ENCODE results near the gene TRAPPC10.

The TRAPPC10 gene

GRCh38 chr21:44058652-44058964 lies 46.5 kb downstream of the TRAPPC10 start:
- no peak overlapping the region for H3K4me3 ChIP-seq (replicated peaks in 1 of 2; ENCODE audit: low read depth in 2 of 2, low read length in 2 of 2)
- no peak for DNase-seq (ENCODE audit: low read depth in 2 of 2)
- TF ChIP-seq CTCF (IDR thresholded peaks at IDR 0.05; ENCODE audit: low read depth, low read length), result no peak

GRCh38 chr21:44058981-44059380 lies 46.9 kb downstream of the TRAPPC10 start:
- TF ChIP-seq CTCF (IDR thresholded peaks at IDR 0.05; ENCODE audit: low read depth, low read length), result no peak

DNA sequence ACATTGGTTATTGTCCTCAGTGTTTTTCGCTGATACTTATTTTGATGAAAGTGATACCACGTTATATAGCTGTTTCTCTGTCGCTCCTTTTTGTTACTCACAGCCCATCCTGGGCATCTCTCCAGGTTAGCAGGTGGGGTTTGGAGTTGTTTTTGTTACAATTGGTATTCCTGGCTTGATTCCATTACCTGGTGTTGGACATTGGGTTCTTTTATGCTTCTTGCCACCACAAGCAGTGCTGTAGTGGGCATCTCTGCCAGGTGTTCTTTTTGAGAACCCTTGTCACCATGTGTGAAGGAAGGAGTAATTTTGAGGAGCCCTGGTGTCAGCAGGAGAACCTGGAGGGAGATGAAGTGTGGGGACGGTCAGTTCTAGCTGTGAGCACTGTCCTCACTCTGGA lies 47.6 kb downstream of the TRAPPC10 start:
- no peak for DNase-seq (ENCODE audit: low read depth in 2 of 2)
- H3K4me3 ChIP-seq (replicated peaks in 1 of 2; ENCODE audit: low read depth in 2 of 2, low read length in 2 of 2), result no peak overlapping the region
- no peak for TF ChIP-seq CTCF (IDR thresholded peaks at IDR 0.05; ENCODE audit: low read depth, low read length)

More at GRCh38 chr21:44058981-44059380, 46.9 kb downstream of the TRAPPC10 start:
- H3K4me3 ChIP-seq (replicated peaks in 1 of 2; ENCODE audit: low read depth in 2 of 2, low read length in 2 of 2), result no peak overlapping the region
- no peak for DNase-seq (ENCODE audit: low read depth in 2 of 2)

DNA sequence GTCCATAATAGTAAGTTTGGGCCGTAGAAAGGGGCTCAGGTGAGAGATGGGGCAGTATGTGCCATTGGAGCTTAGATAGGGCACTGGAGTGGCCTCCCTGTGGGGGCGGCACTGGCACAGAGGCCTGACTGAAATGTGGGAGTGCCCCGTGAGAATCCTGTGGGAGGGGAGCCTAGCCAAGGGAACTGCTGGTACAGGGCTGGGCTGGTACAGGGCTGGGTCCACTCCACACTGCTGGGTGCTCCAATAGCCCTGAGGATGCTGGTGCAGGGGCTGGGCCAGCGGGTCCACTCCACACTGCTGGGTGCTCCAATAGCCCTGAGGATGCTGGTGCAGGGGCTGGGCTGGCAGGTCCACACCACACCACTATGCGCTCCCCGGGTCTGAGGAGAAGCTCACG lies 50.3 kb downstream of the TRAPPC10 start:
- no peak for DNase-seq (ENCODE audit: low read depth in 2 of 2)
- H3K4me3 ChIP-seq (replicated peaks in 1 of 2; ENCODE audit: low read depth in 2 of 2, low read length in 2 of 2), result no peak overlapping the region
- no peak for TF ChIP-seq CTCF (IDR thresholded peaks at IDR 0.05; ENCODE audit: low read depth, low read length)

- TF ChIP-seq CTCF (IDR thresholded peaks at IDR 0.05; ENCODE audit: low read depth, low read length), result no peak
- DNase-seq (ENCODE audit: low read depth in 2 of 2), result no peak
- H3K4me3 ChIP-seq (replicated peaks in 1 of 2; ENCODE audit: low read depth in 2 of 2, low read length in 2 of 2), result no peak overlapping the region
Measured at GRCh38 chr21:44063151-44063912, 51.2 kb downstream of the TRAPPC10 start.

- no peak overlapping the region for H3K4me3 ChIP-seq (replicated peaks in 1 of 2; ENCODE audit: low read depth in 2 of 2, low read length in 2 of 2)
- DNase-seq (ENCODE audit: low read depth in 2 of 2), result no peak
- no peak for TF ChIP-seq CTCF (IDR thresholded peaks at IDR 0.05; ENCODE audit: low read depth, low read length)
Measured at GRCh38 chr21:44064852-44065403, 52.8 kb downstream of the TRAPPC10 start.

All from cardiac fibroblast (primary cell).